Naive thymus-derived CD4-positive, alpha-beta T cell (primary cell): ENCODE data around the gene LDLRAD4. TPM values are rescaled to one million over a fixed set of nuclear protein-coding genes. Genes with fewer than 3 reads are reported as not detected.

Experiments used
- ATAC-seq: fragments of 150-1000 bp; cut with Tn5 transposase; 2 replicates; pipeline ENCODE4 v1.10.0; 2021; ENCODE audit warnings: mild to moderate bottlenecking, moderate library complexity
- CTCF ChIA-PET: fragments of 350-600 bp; sonication (Branson Sonifier 250); formaldehyde crosslinking; loops from one replicate; lab custom pipeline; 2021; ENCODE audit warnings: antibody characterized with exemption; lab: Charles Lee
- POLR2A ChIA-PET: fragments of 350-600 bp; sonication (Branson Sonifier 250); formaldehyde crosslinking; loops from one replicate; lab custom pipeline; 2021; ENCODE audit warnings: antibody characterized with exemption, inconsistent platforms; lab: Charles Lee
- DNase-seq, 9 donors: peaks; one replicate each; pipeline versions ENCODE4 v3.0.0 to v3.0.0-alpha.2; 2020 to 2022; ENCODE audit warnings: mixed read lengths in 1 of 9
- H3K27ac ChIP-seq: one replicate; pipeline ENCODE4 v1.7.0; 2013; ENCODE audit warnings: mild to moderate bottlenecking, low read depth, low read length, moderate library complexity
- H3K27me3 ChIP-seq, 2 donors: one replicate each; pipeline ENCODE4 v1.7.0; 2013; ENCODE audit warnings: low read length in 2 of 2, mild to moderate bottlenecking in 2 of 2, moderate library complexity in 2 of 2; ENCODE audit not compliant: control insufficient read depth in 2 of 2, insufficient read depth in 2 of 2
- H3K36me3 ChIP-seq, 3 experiments: 1 replicate in 2 of 3; 2 replicates in 1 of 3; pipeline ENCODE4 v1.7.0; 2013; ENCODE audit warnings: low read length in 3 of 3, mild to moderate bottlenecking in 3 of 3, moderate library complexity in 1 of 3; ENCODE audit not compliant: insufficient read depth in 3 of 3, control insufficient read depth in 2 of 3
- H3K4me1 ChIP-seq, 2 donors: one replicate each; pipeline ENCODE4 v1.7.0; 2013; ENCODE audit warnings: low read length in 2 of 2, mild to moderate bottlenecking in 2 of 2, moderate library complexity in 1 of 2; ENCODE audit not compliant: control insufficient read depth in 2 of 2, insufficient read depth in 2 of 2
- H3K4me3 ChIP-seq: 2 replicates; pipeline ENCODE4 v1.7.0; 2013; ENCODE audit warnings: mild to moderate bottlenecking, low read length
- H3K9me3 ChIP-seq, 3 experiments: 1 replicate in 2 of 3; 2 replicates in 1 of 3; pipeline ENCODE4 v1.7.0; 2013; ENCODE audit warnings: low read length in 3 of 3; ENCODE audit not compliant: control insufficient read depth in 2 of 3
- H3K27ac Mint-ChIP-seq, 9 donors: one replicate each; pipeline ENCODE4 v1.8.0; 2020 to 2022; ENCODE audit warnings: mixed read lengths in 9 of 9, mild to moderate bottlenecking in 8 of 9, moderate library complexity in 5 of 9, inconsistent platforms in 2 of 9
- H3K27me3 Mint-ChIP-seq, 5 donors: one replicate each; pipeline ENCODE4 v1.8.0; 2021 to 2022; ENCODE audit warnings: mixed read lengths in 5 of 5, mild to moderate bottlenecking in 1 of 5
- H3K36me3 Mint-ChIP-seq, 5 donors: one replicate each; pipeline ENCODE4 v1.8.0; 2020 to 2022; ENCODE audit warnings: mixed read lengths in 5 of 5, mild to moderate bottlenecking in 3 of 5, inconsistent platforms in 1 of 5
- H3K4me1 Mint-ChIP-seq, 7 donors: one replicate each; pipeline ENCODE4 v1.8.0; 2020 to 2022; ENCODE audit warnings: mixed read lengths in 7 of 7, mild to moderate bottlenecking in 3 of 7, inconsistent platforms in 1 of 7
- H3K4me3 Mint-ChIP-seq, 10 donors: one replicate each; pipeline ENCODE4 v1.8.0; 2020 to 2022; ENCODE audit warnings: mild to moderate bottlenecking in 10 of 10, mixed read lengths in 10 of 10, moderate library complexity in 6 of 10, inconsistent platforms in 2 of 10
- H3K9me3 Mint-ChIP-seq, 11 donors: one replicate each; pipeline ENCODE4 v1.8.0; 2020 to 2022; ENCODE audit warnings: mixed read lengths in 11 of 11, mild to moderate bottlenecking in 4 of 11, inconsistent platforms in 1 of 11, moderate library complexity in 1 of 11
- intact Hi-C, 2 donors: fragments of 100-400 bp; cut with micrococcal nuclease; formaldehyde crosslinking; loops; one replicate each; pipeline ENCODE4 v1.15.1; 2023
- polyA plus RNA-seq, 2 donors: library from polyadenylated mRNA; unstranded; fragments of 300-500 nt; fragmentation: Illumina TruSeq; gene quantifications; one replicate each; pipeline ENCODE4 v1.2.3, GENCODE V29; 2021
- total RNA-seq, 6 experiments: library from RNA in 5 of 6; stranded (reverse) in 5 of 6; gene quantifications; 1 replicate in 5 of 6; 2 replicates in 1 of 6; pipeline ENCODE4 v1.2.3 and lab custom pipeline; 2021 to 2026

The LDLRAD4 gene
- total and polyA plus RNA-seq, 7 experiments from 2014 or later = 13.0 to 84.3 (median 53.7) TPM

- no peaks in the 10 kb centered on the region for H3K9me3 ChIP-seq
- H3K4me3 ChIP-seq = no peak overlapping the region
- H3K27ac Mint-ChIP-seq = peak overlapping the region in 1 of 9 donors; percentile 73
- H3K27me3 Mint-ChIP-seq = no peaks in the 10 kb centered on the region
- DNase-seq = no peak
- no peaks in the 10 kb centered on the region for H3K27me3 ChIP-seq
- peaks cover 27 to 72% (median 55%) of the 10 kb centered on the region in 7 donors for H3K4me1 Mint-ChIP-seq
- no peak overlapping the region for H3K4me3 Mint-ChIP-seq
- ChIA-PET POLR2A (no interaction called here), CTCF (no interaction called here)
- H3K9me3 Mint-ChIP-seq = no peaks in the 10 kb centered on the region
- peaks cover 0 to 6% of the 10 kb centered on the region in 2 donors for H3K4me1 ChIP-seq
- no peaks in the 10 kb centered on the region for H3K36me3 ChIP-seq
- H3K27ac ChIP-seq = no peak overlapping the region
- peaks cover 0 to 12% (median 5%) of the 10 kb centered on the region in 5 donors for H3K36me3 Mint-ChIP-seq
- intact Hi-C loops = loop anchor here in 1 of 2 donors (5.0 kb wide), 1 partner anchor 183 kb away; no protein-coding TSS in a partner anchor
- ATAC-seq = no peak
These were observed 346.7 kb downstream of the LDLRAD4 start for GRCh38 chr18:13565228-13565627.

- no peaks in the 10 kb centered on the region for H3K27me3 ChIP-seq
- peaks cover 21 to 67% (median 43%) of the 10 kb centered on the region in 7 donors for H3K4me1 Mint-ChIP-seq
- intact Hi-C loops = loop anchor here in 1 of 2 donors (2.0 to 5.0 kb wide), 2 partner anchors 46 to 185 kb away; no protein-coding TSS in a partner anchor
- ChIA-PET CTCF (no interaction called here), POLR2A (interaction anchor here (0.6 kb wide), 1 partner anchor 176 kb away, joined by 4 read pairs; no protein-coding TSS in a partner anchor)
- no peak overlapping the region for H3K27ac ChIP-seq
- H3K4me3 Mint-ChIP-seq = peak overlapping the region in 8 of 10 donors; percentile 7 to 56 (median 22)
- no peaks in the 10 kb centered on the region for H3K9me3 ChIP-seq
- no peaks in the 10 kb centered on the region for H3K36me3 ChIP-seq
- ATAC-seq (peak; percentile 75), DNase-seq (peak in 2 of 9 donors; percentile 9 to 20)
- H3K27me3 Mint-ChIP-seq = no peaks in the 10 kb centered on the region
- H3K4me1 ChIP-seq = peaks cover 0 to 6% of the 10 kb centered on the region in 2 donors
- no peak overlapping the region for H3K4me3 ChIP-seq
- H3K27ac Mint-ChIP-seq = peak overlapping the region in 4 of 9 donors; percentile 43 to 84 (median 60)
- peaks cover 0 to 20% (median 4%) of the 10 kb centered on the region in 5 donors for H3K36me3 Mint-ChIP-seq
- H3K9me3 Mint-ChIP-seq = no peaks in the 10 kb centered on the region
These were observed 348.6 kb downstream of the LDLRAD4 start for GRCh38 chr18:13566941-13567746.

GRCh38 chr18:13568443-13569392 is 350.2 kb downstream of the LDLRAD4 start:
- Histone ChIP-seq H3K27me3 (no peaks in the 10 kb centered on the region), H3K4me1 (no peaks in the 10 kb centered on the region), H3K4me3 (no peak overlapping the region), H3K9me3 (no peaks in the 10 kb centered on the region), H3K36me3 (no peaks in the 10 kb centered on the region), H3K27ac (no peak overlapping the region)
- peaks cover 0 to 25% (median 7%) of the 10 kb centered on the region in 5 donors for H3K36me3 Mint-ChIP-seq
- peak overlapping the region in 3 of 9 donors; percentile 43 to 84 (median 52) for H3K27ac Mint-ChIP-seq
- H3K4me3 Mint-ChIP-seq = peak overlapping the region in 1 of 10 donors; percentile 54
- ATAC-seq (peak; percentile 45), DNase-seq (peak in 1 of 9 donors; percentile 63)
- H3K27me3 Mint-ChIP-seq = no peaks in the 10 kb centered on the region
- peaks cover 9 to 54% (median 30%) of the 10 kb centered on the region in 7 donors for H3K4me1 Mint-ChIP-seq
- intact Hi-C loops = loop anchor here in 1 of 2 donors (1.0 to 5.0 kb wide), 2 partner anchors 9 to 186 kb away; no protein-coding TSS in a partner anchor
- CTCF ChIA-PET = no interaction called here
- POLR2A ChIA-PET = no interaction called here
- no peaks in the 10 kb centered on the region for H3K9me3 Mint-ChIP-seq

GRCh38 chr18:13570216-13570615 is 351.7 kb downstream of the LDLRAD4 start:
- no peak for ATAC-seq
- no peaks in the 10 kb centered on the region for H3K9me3 Mint-ChIP-seq
- no peaks in the 10 kb centered on the region for H3K27me3 Mint-ChIP-seq
- peaks cover 0 to 35% (median 10%) of the 10 kb centered on the region in 5 donors for H3K36me3 Mint-ChIP-seq
- H3K4me3 Mint-ChIP-seq = no peak overlapping the region
- Histone ChIP-seq H3K27ac (no peak overlapping the region), H3K4me1 (no peaks in the 10 kb centered on the region), H3K27me3 (no peaks in the 10 kb centered on the region), H3K9me3 (no peaks in the 10 kb centered on the region), H3K36me3 (no peaks in the 10 kb centered on the region), H3K4me3 (no peak overlapping the region)
- DNase-seq = no peak
- CTCF ChIA-PET = no interaction called here
- H3K27ac Mint-ChIP-seq = peak overlapping the region in 1 of 9 donors; percentile 26
- POLR2A ChIA-PET = no interaction called here
- intact Hi-C loops = no loop called here
- peaks cover 4 to 53% (median 25%) of the 10 kb centered on the region in 7 donors for H3K4me1 Mint-ChIP-seq

- Histone ChIP-seq H3K36me3 (no peaks in the 10 kb centered on the region), H3K27ac (no peak overlapping the region), H3K9me3 (no peaks in the 10 kb centered on the region), H3K4me3 (no peak overlapping the region), H3K4me1 (no peaks in the 10 kb centered on the region), H3K27me3 (no peaks in the 10 kb centered on the region)
- CTCF ChIA-PET = no interaction called here
- intact Hi-C loops = no loop called here
- DNase-seq (no peak), ATAC-seq (no peak)
- Mint-ChIP-seq H3K27ac (peak overlapping the region in 4 of 9 donors; percentile 10 to 39 (median 20)), H3K9me3 (no peaks in the 10 kb centered on the region), H3K4me3 (no peak overlapping the region), H3K27me3 (no peaks in the 10 kb centered on the region), H3K4me1 (peaks cover 4 to 61% (median 33%) of the 10 kb centered on the region in 7 donors), H3K36me3 (peaks cover 0 to 36% (median 12%) of the 10 kb centered on the region in 5 donors)
- POLR2A ChIA-PET = no interaction called here
These were observed 352.4 kb downstream of the LDLRAD4 start for GRCh38 chr18:13570856-13571495.

DNA sequence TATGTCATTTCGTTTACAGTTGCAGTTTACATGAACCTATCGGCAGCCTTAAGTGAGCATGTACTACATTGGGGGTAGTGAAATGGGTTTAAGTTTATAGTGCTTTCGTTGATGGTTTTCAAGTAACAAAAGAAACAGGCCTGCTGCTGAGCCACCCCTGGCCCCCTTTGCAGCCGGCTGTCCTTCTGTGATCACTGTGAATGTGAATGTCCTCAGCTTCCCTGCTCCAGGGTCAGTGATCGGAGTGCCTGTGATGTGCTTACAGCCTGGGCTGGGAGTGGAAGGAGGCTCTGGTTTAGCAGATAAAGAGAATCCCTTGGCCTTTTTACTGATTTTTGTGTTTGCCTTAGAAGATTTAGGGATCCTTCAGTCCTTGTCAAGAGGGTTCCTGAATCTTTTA is 353.6 kb downstream of the LDLRAD4 start:
- intact Hi-C loops = no loop called here
- peaks cover 0 to 4% of the 10 kb centered on the region in 2 donors for H3K4me1 ChIP-seq
- H3K36me3 ChIP-seq = no peaks in the 10 kb centered on the region
- ChIA-PET POLR2A (no interaction called here), CTCF (no interaction called here)
- ATAC-seq (no peak), DNase-seq (no peak)
- Mint-ChIP-seq H3K9me3 (no peaks in the 10 kb centered on the region), H3K4me1 (peaks cover 13 to 62% (median 36%) of the 10 kb centered on the region in 7 donors), H3K27ac (no peak overlapping the region), H3K36me3 (peaks cover 0 to 36% (median 14%) of the 10 kb centered on the region in 5 donors), H3K4me3 (no peak overlapping the region), H3K27me3 (no peaks in the 10 kb centered on the region)
- H3K4me3 ChIP-seq = no peak overlapping the region
- no peaks in the 10 kb centered on the region for H3K9me3 ChIP-seq
- H3K27me3 ChIP-seq = no peaks in the 10 kb centered on the region
- H3K27ac ChIP-seq = no peak overlapping the region
